ENCODE measurements around the gene NPBWR2. TPM values are rescaled to one million over a fixed set of nuclear protein-coding genes. Genes with fewer than 3 reads are reported as not detected.

NPBWR2 gene
- polyA plus RNA-seq, 1 donor from 2014 or later: not detected

GRCh38 chr20:64146936-64147477 lies 39.6 kb upstream of the NPBWR2 start:
- H3K27ac ChIP-seq (ENCODE audit: low read length): no peak overlapping the region
- no peak overlapping the region for H3K4me2 ChIP-seq (ENCODE audit: low read length)
- H3K27me3 ChIP-seq (ENCODE audit: insufficient read depth, low read depth, low read length): no peaks in the 10 kb centered on the region
- H3K9me2 ChIP-seq (ENCODE audit: insufficient read depth, low read length): no peaks in the 10 kb centered on the region
- no peaks in the 10 kb centered on the region for H3K36me3 ChIP-seq (ENCODE audit: insufficient read depth, low read length)
- no peaks in the 10 kb centered on the region for H3F3A ChIP-seq (ENCODE audit: insufficient read depth, low read length, poor library complexity, severe bottlenecking)
- H2AFZ ChIP-seq (ENCODE audit: low read depth, low read length): no peak overlapping the region
- peak overlapping the region; percentile 41 for H3K9ac ChIP-seq (ENCODE audit: low read length)
- no peak overlapping the region for H3K4me3 ChIP-seq (ENCODE audit: low read length)
- TF ChIP-seq POLR2AphosphoS5 (IDR thresholded peaks at IDR 0.05): no peak
- no peaks in the 10 kb centered on the region for H3K79me2 ChIP-seq (replicated peaks; ENCODE audit: insufficient read depth, low read length)
- no peaks in the 10 kb centered on the region for H3K9me3 ChIP-seq (ENCODE audit: low read length)
- no peaks in the 10 kb centered on the region for H4K20me1 ChIP-seq (ENCODE audit: insufficient read depth)

GRCh38 chr20:64146301-64146935 lies 39.1 kb upstream of the NPBWR2 start:
- peak overlapping the region; percentile 41 for H3K9ac ChIP-seq (ENCODE audit: low read length)
- TF ChIP-seq MXI1 (conservative IDR thresholded peaks at IDR 0.05; ENCODE audit: poor library complexity, severe bottlenecking): no peak
- no peak for TF ChIP-seq EP300 (conservative IDR thresholded peaks at IDR 0.05; ENCODE audit: poor library complexity, severe bottlenecking)
- TF ChIP-seq TAF1 (IDR thresholded peaks at IDR 0.05; ENCODE audit: low read depth): no peak
- no peak for TF ChIP-seq EZH2 (IDR thresholded peaks at IDR 0.05; ENCODE audit: borderline replicate concordance, insufficient read depth, low read length, poor library complexity, severe bottlenecking)
- TF ChIP-seq REST (IDR thresholded peaks at IDR 0.05; ENCODE audit: borderline replicate concordance): no peak
- no peak for TF ChIP-seq POLR2AphosphoS5 (IDR thresholded peaks at IDR 0.05)
- TF ChIP-seq RAD21 (conservative IDR thresholded peaks at IDR 0.05): no peak
- no peak for TF ChIP-seq SMC3 (conservative IDR thresholded peaks at IDR 0.05; ENCODE audit: poor library complexity)
- H3F3A ChIP-seq (ENCODE audit: insufficient read depth, low read length, poor library complexity, severe bottlenecking): no peaks in the 10 kb centered on the region

GRCh38 chr20:64145458-64146300 lies 38.3 kb upstream of the NPBWR2 start:
- H3K27ac ChIP-seq (ENCODE audit: low read length): no peak overlapping the region
- H3K9me2 ChIP-seq (ENCODE audit: insufficient read depth, low read length): no peaks in the 10 kb centered on the region
- H3K79me2 ChIP-seq (replicated peaks; ENCODE audit: insufficient read depth, low read length): no peaks in the 10 kb centered on the region
- no peaks in the 10 kb centered on the region for H4K20me1 ChIP-seq (ENCODE audit: insufficient read depth)
- no peak overlapping the region for H3K9ac ChIP-seq (ENCODE audit: low read length)
- no peak overlapping the region for H3K4me3 ChIP-seq (ENCODE audit: low read length)
- no peaks in the 10 kb centered on the region for H3K36me3 ChIP-seq (ENCODE audit: insufficient read depth, low read length)
- no peaks in the 10 kb centered on the region for H3K9me3 ChIP-seq (ENCODE audit: low read length)
- H3F3A ChIP-seq (ENCODE audit: insufficient read depth, low read length, poor library complexity, severe bottlenecking): no peaks in the 10 kb centered on the region
- H2AFZ ChIP-seq (ENCODE audit: low read depth, low read length): no peak overlapping the region
- no peaks in the 10 kb centered on the region for H3K27me3 ChIP-seq (ENCODE audit: insufficient read depth, low read depth, low read length)
- H3K4me2 ChIP-seq (ENCODE audit: low read length): no peak overlapping the region
- TF ChIP-seq MXI1 (conservative IDR thresholded peaks at IDR 0.05; ENCODE audit: poor library complexity, severe bottlenecking): no peak
- no peak for TF ChIP-seq TAF1 (IDR thresholded peaks at IDR 0.05; ENCODE audit: low read depth)
- TF ChIP-seq SMC3 (conservative IDR thresholded peaks at IDR 0.05; ENCODE audit: poor library complexity): no peak
- TF ChIP-seq POLR2AphosphoS5 (IDR thresholded peaks at IDR 0.05): no peak
- no peak for TF ChIP-seq CTCF (IDR thresholded peaks at IDR 0.05; ENCODE audit: poor library complexity, severe bottlenecking)
- TF ChIP-seq RAD21 (conservative IDR thresholded peaks at IDR 0.05): no peak
- no peak for TF ChIP-seq EZH2 (IDR thresholded peaks at IDR 0.05; ENCODE audit: borderline replicate concordance, insufficient read depth, low read length, poor library complexity, severe bottlenecking)
- no peak for TF ChIP-seq EP300 (conservative IDR thresholded peaks at IDR 0.05; ENCODE audit: poor library complexity, severe bottlenecking)
- no peak for TF ChIP-seq REST (IDR thresholded peaks at IDR 0.05; ENCODE audit: borderline replicate concordance)

More at GRCh38 chr20:64146301-64146935, 39.1 kb upstream of the NPBWR2 start:
- no peaks in the 10 kb centered on the region for H3K36me3 ChIP-seq (ENCODE audit: insufficient read depth, low read length)
- H3K27ac ChIP-seq (ENCODE audit: low read length): no peak overlapping the region
- H3K4me3 ChIP-seq (ENCODE audit: low read length): no peak overlapping the region
- H3K4me2 ChIP-seq (ENCODE audit: low read length): no peak overlapping the region
- no peaks in the 10 kb centered on the region for H3K9me3 ChIP-seq (ENCODE audit: low read length)
- H3K27me3 ChIP-seq (ENCODE audit: insufficient read depth, low read depth, low read length): no peaks in the 10 kb centered on the region
- no peaks in the 10 kb centered on the region for H3K9me2 ChIP-seq (ENCODE audit: insufficient read depth, low read length)
- H3K79me2 ChIP-seq (replicated peaks; ENCODE audit: insufficient read depth, low read length): no peaks in the 10 kb centered on the region
- no peak overlapping the region for H2AFZ ChIP-seq (ENCODE audit: low read depth, low read length)
- no peaks in the 10 kb centered on the region for H4K20me1 ChIP-seq (ENCODE audit: insufficient read depth)

Measured in neural cell (in vitro differentiated cells).